CD14-positive monocyte (primary cell): Measurements from ENCODE around the gene TMC6. TPM values are rescaled to one million over a fixed set of nuclear protein-coding genes. Genes with fewer than 3 reads are reported as not detected.

Experiments
- DNase-seq, 3 donors: peaks; one replicate each; pipeline ENCODE4 v3.0.0-alpha.2; 2011 to 2022
- H2AFZ ChIP-seq: 2 replicates; pipeline ENCODE4 v1.6.0; 2012; ENCODE audit warnings: mild to moderate bottlenecking, low read depth, low read length, inconsistent platforms; ENCODE audit not compliant: insufficient read depth, poor library complexity, severe bottlenecking
- H3K27ac ChIP-seq, 2 donors: 1 replicate in 1 of 2; 2 replicates in 1 of 2; pipeline ENCODE4 v1.5.1; 2012 to 2013; ENCODE audit warnings: low read length in 2 of 2, control low read depth in 1 of 2, inconsistent platforms in 1 of 2, low read depth in 1 of 2, mild to moderate bottlenecking in 1 of 2
- H3K27me3 ChIP-seq, 2 donors: one replicate each; pipeline versions ENCODE4 v1.6.0 to v1.6.1; 2011 to 2013; ENCODE audit warnings: low read length in 2 of 2; ENCODE audit not compliant: control insufficient read depth in 2 of 2, insufficient read depth in 2 of 2
- H3K36me3 ChIP-seq, 2 donors: replicated peaks in 1 of 2; 1 replicate in 1 of 2; 2 replicates in 1 of 2; pipeline versions ENCODE4 v1.5.1 to v1.6.1; 2012 to 2013; ENCODE audit warnings: low read length in 2 of 2, control low read depth in 1 of 2, inconsistent platforms in 1 of 2, mild to moderate bottlenecking in 1 of 2; ENCODE audit not compliant: insufficient read depth in 2 of 2, control insufficient read depth in 1 of 2
- H3K4me1 ChIP-seq, 2 donors: 1 replicate in 1 of 2; 2 replicates in 1 of 2; pipeline versions ENCODE4 v1.5.1 to v1.6.1; 2012 to 2013; ENCODE audit warnings: low read length in 2 of 2, control low read depth in 1 of 2, inconsistent platforms in 1 of 2, mild to moderate bottlenecking in 1 of 2, moderate library complexity in 1 of 2; ENCODE audit not compliant: insufficient read depth in 2 of 2, control insufficient read depth in 1 of 2
- H3K4me2 ChIP-seq: replicated peaks from 2 replicates; pipeline ENCODE3; 2012; ENCODE audit warnings: low read length, moderate library complexity, mild to moderate bottlenecking; ENCODE audit not compliant: poor library complexity, severe bottlenecking; ENCODE audit errors: extremely low read depth
- H3K4me3 ChIP-seq, 3 experiments: fragments of 200-600 bp in 1 of 3; sonication (generic) in 1 of 3; replicated peaks in 1 of 3; 1 replicate in 2 of 3; 2 replicates in 1 of 3; pipeline ENCODE4 v1.5.1; 2011 to 2013; ENCODE audit warnings: low read length in 3 of 3, mild to moderate bottlenecking in 3 of 3, control low read depth in 2 of 3, low read depth in 2 of 3, inconsistent platforms in 1 of 3, moderate library complexity in 1 of 3
- H3K79me2 ChIP-seq: 2 replicates; pipeline ENCODE4 v1.6.0; 2012; ENCODE audit warnings: mild to moderate bottlenecking, control low read depth, inconsistent platforms, low read length, moderate library complexity; ENCODE audit not compliant: insufficient read depth
- H3K9ac ChIP-seq: 2 replicates; pipeline ENCODE4 v1.6.0; 2017; ENCODE audit warnings: low read length, mild to moderate bottlenecking; ENCODE audit not compliant: insufficient read depth, poor library complexity, severe bottlenecking
- H3K9me3 ChIP-seq, 2 donors: replicated peaks in 1 of 2; 1 replicate in 1 of 2; 2 replicates in 1 of 2; pipeline versions ENCODE4 v1.5.1 to v1.6.1; 2012 to 2013; ENCODE audit warnings: low read length in 2 of 2, control low read depth in 1 of 2; ENCODE audit not compliant: control insufficient read depth in 1 of 2, insufficient read depth in 1 of 2
- H4K20me1 ChIP-seq: 2 replicates; pipeline ENCODE4 v1.6.0; 2012; ENCODE audit warnings: mild to moderate bottlenecking, low read length, control low read depth, moderate library complexity; ENCODE audit not compliant: insufficient read depth
- H3K27ac Mint-ChIP-seq, 7 donors: one replicate each; pipeline ENCODE4 v1.8.0; 2020; ENCODE audit warnings: mild to moderate bottlenecking in 7 of 7, mixed read lengths in 7 of 7, moderate library complexity in 6 of 7, inconsistent platforms in 2 of 7
- H3K27me3 Mint-ChIP-seq, 3 donors: one replicate each; pipeline ENCODE4 v1.8.0; 2021 to 2022; ENCODE audit warnings: low read depth in 3 of 3, mild to moderate bottlenecking in 3 of 3, mixed read lengths in 3 of 3, moderate library complexity in 3 of 3, inconsistent platforms in 1 of 3
- H3K36me3 Mint-ChIP-seq, 2 donors: one replicate each; pipeline ENCODE4 v1.8.0; 2020; ENCODE audit warnings: mixed read lengths in 2 of 2, inconsistent platforms in 1 of 2, mild to moderate bottlenecking in 1 of 2
- H3K4me1 Mint-ChIP-seq: one replicate; pipeline ENCODE4 v1.8.0; 2020; ENCODE audit warnings: mild to moderate bottlenecking, mixed read lengths
- H3K4me3 Mint-ChIP-seq, 2 donors: one replicate each; pipeline ENCODE4 v1.8.0; 2020; ENCODE audit warnings: mild to moderate bottlenecking in 2 of 2, mixed read lengths in 2 of 2, moderate library complexity in 1 of 2
- H3K9me3 Mint-ChIP-seq, 7 donors: one replicate each; pipeline ENCODE4 v1.8.0; 2020 to 2022; ENCODE audit warnings: mixed read lengths in 7 of 7, mild to moderate bottlenecking in 6 of 7, moderate library complexity in 6 of 7, inconsistent platforms in 2 of 7
- CTCF ChIP-seq: fragments of 200-600 bp; IDR thresholded peaks from one replicate; pipeline ENCODE4 v1.8.0; 2022; ENCODE audit warnings: antibody characterized with exemption, mild to moderate bottlenecking
- WGBS: methylation state at CpG from one replicate; pipeline ENCODE4 v1.1.5; 2013; ENCODE audit warnings: missing lambda C conversion rate; ENCODE audit not compliant: insufficient coverage; 5-methylcytosine and 5-hydroxymethylcytosine counted together
- intact Hi-C, 2 donors: fragments of 100-400 bp; cut with micrococcal nuclease; formaldehyde crosslinking; loops; one replicate each; pipeline versions ENCODE4 v1.15.0 to v1.15.1; 2023
- polyA plus RNA-seq, 3 donors: library from polyadenylated mRNA; depleted of rRNA in 1 of 3; unstranded in 2 of 3; stranded (reverse) in 1 of 3; fragments of 300-500 nt in 2 of 3; fragments of >200 nt in 1 of 3; fragmentation: Illumina TruSeq in 2 of 3; gene quantifications; 1 replicate in 2 of 3; 2 replicates in 1 of 3; pipeline ENCODE4 v1.2.3, GENCODE V29; 2012 to 2021

Gene TMC6
- polyA plus RNA-seq, 3 donors = 60.1 to 107 (median 79.2) TPM

GRCh38 chr17:78154903-78155811 is 26.6 kb upstream of the TMC6 start:
- H3K9me3 Mint-ChIP-seq = no peaks in the 10 kb centered on the region
- H3K27ac Mint-ChIP-seq = peak overlapping the region; percentile 54 to 93 (median 80)
- peak; percentile 62 to 83 (median 75) for DNase-seq
- no peak overlapping the region for H3K4me3 ChIP-seq
- no peaks in the 10 kb centered on the region for H3K27me3 ChIP-seq
- 50% methylated on average over 2 of the region's 11 CpGs for WGBS
- H3K4me1 Mint-ChIP-seq = peaks cover 38% of the 10 kb centered on the region
- H3K36me3 ChIP-seq = no peaks in the 10 kb centered on the region
- H3K9me3 ChIP-seq = no peaks in the 10 kb centered on the region
- no peak overlapping the region for H2AFZ ChIP-seq
- no peaks in the 10 kb centered on the region for H3K79me2 ChIP-seq
- no peak overlapping the region for H3K4me3 Mint-ChIP-seq
- peak overlapping the region; percentile 47 to 61 for H3K27ac ChIP-seq
- peaks cover 28 to 34% of the 10 kb centered on the region in 2 donors for H3K4me1 ChIP-seq
- no peak overlapping the region for H3K4me2 ChIP-seq
- intact Hi-C loops = no loop called here
- H3K9ac ChIP-seq = no peak overlapping the region
- no peak for TF ChIP-seq CTCF
- H3K27me3 Mint-ChIP-seq = peaks cover 0 to 4% (median 0%) of the 10 kb centered on the region in 3 donors
- H4K20me1 ChIP-seq = no peaks in the 10 kb centered on the region
- H3K36me3 Mint-ChIP-seq = no peaks in the 10 kb centered on the region

- Histone ChIP-seq H3K4me3 (no peak overlapping the region), H4K20me1 (no peaks in the 10 kb centered on the region), H3K4me2 (no peak overlapping the region), H3K27me3 (no peaks in the 10 kb centered on the region), H2AFZ (no peak overlapping the region), H3K27ac (no peak overlapping the region), H3K9me3 (no peaks in the 10 kb centered on the region), H3K79me2 (no peaks in the 10 kb centered on the region), H3K4me1 (peaks cover 21 to 30% of the 10 kb centered on the region in 2 donors), H3K9ac (no peak overlapping the region), H3K36me3 (no peaks in the 10 kb centered on the region)
- WGBS = 100% methylated on average over 4 of the region's 7 CpGs
- DNase-seq = no peak
- Mint-ChIP-seq H3K27ac (no peak overlapping the region), H3K36me3 (no peaks in the 10 kb centered on the region), H3K9me3 (no peaks in the 10 kb centered on the region), H3K27me3 (peaks cover 0 to 2% (median 0%) of the 10 kb centered on the region in 3 donors), H3K4me3 (no peak overlapping the region), H3K4me1 (peaks cover 28% of the 10 kb centered on the region)
- intact Hi-C loops = no loop called here
- no peak for TF ChIP-seq CTCF
Measured at GRCh38 chr17:78151514-78152008, 23.0 kb upstream of the TMC6 start.
